B cell (primary cell): ENCODE measurements around the gene ARHGAP26.

Source experiments
- EZH2 ChIP-seq: IDR thresholded peaks from 2 replicates; pipeline ENCODE4 v1.6.1; 2012; ENCODE audit warnings: borderline replicate concordance, low read depth, mild to moderate bottlenecking, moderate library complexity, low read length; ENCODE audit not compliant: insufficient read depth, poor library complexity, severe bottlenecking
- TF ChIP-seq, protein P1 (sequence below): fragments of 200-600 bp; IDR thresholded peaks from one replicate; pipeline ENCODE4 v1.8.0; 2022; ENCODE audit warnings: antibody characterized with exemption, mild to moderate bottlenecking

GRCh38 chr5:143212261-143212660 is 442.1 kb downstream of the ARHGAP26 start:
- TF ChIP-seq, protein P1, sequence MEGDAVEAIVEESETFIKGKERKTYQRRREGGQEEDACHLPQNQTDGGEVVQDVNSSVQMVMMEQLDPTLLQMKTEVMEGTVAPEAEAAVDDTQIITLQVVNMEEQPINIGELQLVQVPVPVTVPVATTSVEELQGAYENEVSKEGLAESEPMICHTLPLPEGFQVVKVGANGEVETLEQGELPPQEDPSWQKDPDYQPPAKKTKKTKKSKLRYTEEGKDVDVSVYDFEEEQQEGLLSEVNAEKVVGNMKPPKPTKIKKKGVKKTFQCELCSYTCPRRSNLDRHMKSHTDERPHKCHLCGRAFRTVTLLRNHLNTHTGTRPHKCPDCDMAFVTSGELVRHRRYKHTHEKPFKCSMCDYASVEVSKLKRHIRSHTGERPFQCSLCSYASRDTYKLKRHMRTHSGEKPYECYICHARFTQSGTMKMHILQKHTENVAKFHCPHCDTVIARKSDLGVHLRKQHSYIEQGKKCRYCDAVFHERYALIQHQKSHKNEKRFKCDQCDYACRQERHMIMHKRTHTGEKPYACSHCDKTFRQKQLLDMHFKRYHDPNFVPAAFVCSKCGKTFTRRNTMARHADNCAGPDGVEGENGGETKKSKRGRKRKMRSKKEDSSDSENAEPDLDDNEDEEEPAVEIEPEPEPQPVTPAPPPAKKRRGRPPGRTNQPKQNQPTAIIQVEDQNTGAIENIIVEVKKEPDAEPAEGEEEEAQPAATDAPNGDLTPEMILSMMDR, result no peak
- TF ChIP-seq EZH2, result no peak
